Colonic mucosa (tissue), 4 donors: ENCODE data around the gene RGS19. TPM values are rescaled to one million over a fixed set of nuclear protein-coding genes. Genes with fewer than 3 reads are reported as not detected.

Source experiments
- DNase-seq: peaks from one replicate; pipeline ENCODE4 v3.0.0-alpha.2; 2020
- H3K27ac ChIP-seq: fragments of 200-600 bp; one replicate; pipeline ENCODE4 v1.8.0; 2021
- H3K27me3 ChIP-seq: fragments of 200-600 bp; one replicate; pipeline ENCODE4 v1.8.0; 2021
- H3K36me3 ChIP-seq: fragments of 200-600 bp; one replicate; pipeline ENCODE4 v1.8.0; 2021
- H3K4me1 ChIP-seq: fragments of 200-600 bp; one replicate; pipeline ENCODE4 v1.8.0; 2021; ENCODE audit warnings: mild to moderate bottlenecking
- H3K4me3 ChIP-seq: fragments of 200-600 bp; one replicate; pipeline ENCODE4 v1.8.0; 2021
- H3K9ac ChIP-seq, 2 donors: one replicate each; pipeline ENCODE4 v1.7.0; 2013; ENCODE audit warnings: control low read depth in 2 of 2, low read depth in 2 of 2, low read length in 2 of 2
- H3K9me3 ChIP-seq: fragments of 200-600 bp; one replicate; pipeline ENCODE4 v1.8.0; 2021
- intact Hi-C: fragments of 100-400 bp; cut with DNase I; formaldehyde crosslinking; loops from one replicate; pipeline ENCODE4 v1.14.1; 2022
- total RNA-seq, 2 donors: library from RNA; stranded (reverse); fragmentation: NEBNext Ultra II Directional in 1 of 2; extraction: Animal tissue kit (Norgen Biotek cat#: 25700) in 1 of 2; gene quantifications; one replicate each; pipeline ENCODE4 v1.2.1, GENCODE V29; 2021
- TF ChIP-seq, protein P1 (sequence below): fragments of 200-600 bp; IDR thresholded peaks from one replicate; pipeline ENCODE4 v1.8.0; 2022; ENCODE audit warnings: antibody characterized with exemption, mild to moderate bottlenecking
- donor health status: healthy.
- donor health status: DM: no; HTN: no; CAD: no.
- donor health status: DM: no; HTN: no; CAD: no.

Gene RGS19
- total RNA-seq, 2 donors from 2014 or later: 3.4 to 4.5 TPM

- Histone ChIP-seq H3K27ac (no peak overlapping the region), H3K4me1 (no peaks in the 10 kb centered on the region), H3K9me3 (no peaks in the 10 kb centered on the region), H3K36me3 (no peaks in the 10 kb centered on the region), H3K4me3 (peak overlapping the region; percentile 17), H3K9ac (no peak overlapping the region), H3K27me3 (peaks cover 29% of the 10 kb centered on the region)
- DNase-seq: no peak
- intact Hi-C loops: no loop called here
- TF ChIP-seq, protein P1, sequence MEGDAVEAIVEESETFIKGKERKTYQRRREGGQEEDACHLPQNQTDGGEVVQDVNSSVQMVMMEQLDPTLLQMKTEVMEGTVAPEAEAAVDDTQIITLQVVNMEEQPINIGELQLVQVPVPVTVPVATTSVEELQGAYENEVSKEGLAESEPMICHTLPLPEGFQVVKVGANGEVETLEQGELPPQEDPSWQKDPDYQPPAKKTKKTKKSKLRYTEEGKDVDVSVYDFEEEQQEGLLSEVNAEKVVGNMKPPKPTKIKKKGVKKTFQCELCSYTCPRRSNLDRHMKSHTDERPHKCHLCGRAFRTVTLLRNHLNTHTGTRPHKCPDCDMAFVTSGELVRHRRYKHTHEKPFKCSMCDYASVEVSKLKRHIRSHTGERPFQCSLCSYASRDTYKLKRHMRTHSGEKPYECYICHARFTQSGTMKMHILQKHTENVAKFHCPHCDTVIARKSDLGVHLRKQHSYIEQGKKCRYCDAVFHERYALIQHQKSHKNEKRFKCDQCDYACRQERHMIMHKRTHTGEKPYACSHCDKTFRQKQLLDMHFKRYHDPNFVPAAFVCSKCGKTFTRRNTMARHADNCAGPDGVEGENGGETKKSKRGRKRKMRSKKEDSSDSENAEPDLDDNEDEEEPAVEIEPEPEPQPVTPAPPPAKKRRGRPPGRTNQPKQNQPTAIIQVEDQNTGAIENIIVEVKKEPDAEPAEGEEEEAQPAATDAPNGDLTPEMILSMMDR: peak; percentile 53
Observed at GRCh38 chr20:64101731-64102621, 22.7 kb upstream of the RGS19 start.

DNA sequence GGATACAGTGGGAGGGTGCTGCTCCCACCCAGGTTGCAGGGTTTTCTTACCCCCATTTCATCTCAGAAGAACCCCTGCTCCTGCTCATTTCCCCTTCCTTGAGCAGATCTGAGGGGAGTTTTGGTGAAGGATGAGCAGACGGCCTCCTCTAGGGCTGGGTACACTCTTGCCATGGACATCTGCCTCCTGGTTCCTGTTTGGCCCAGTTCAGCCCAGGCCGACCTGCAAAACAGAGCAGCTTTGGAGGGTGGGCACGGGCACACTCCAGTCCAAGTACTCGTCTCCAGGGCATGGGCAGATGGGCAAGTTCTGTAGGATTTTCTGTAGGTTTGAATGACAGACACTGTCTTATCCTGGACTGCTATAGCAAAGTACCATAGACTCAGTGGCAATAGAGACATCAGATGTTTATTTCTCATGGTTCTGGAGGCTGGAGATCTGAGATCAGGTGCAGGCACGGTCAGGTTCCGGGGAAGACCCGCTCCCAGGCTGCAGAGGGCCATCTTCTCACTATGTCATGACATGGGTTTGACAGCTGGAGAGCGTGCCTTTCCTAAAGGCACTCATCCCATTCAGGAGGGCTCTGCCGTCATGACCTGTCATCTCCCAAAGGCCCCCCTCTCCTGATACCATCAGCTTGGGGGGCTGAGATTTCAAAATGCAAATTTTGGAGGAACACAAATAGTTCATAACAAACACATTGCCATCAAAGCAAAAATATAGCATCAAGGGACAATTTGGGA is 21.8 kb upstream of the RGS19 start:
- intact Hi-C loops: no loop called here

DNA sequence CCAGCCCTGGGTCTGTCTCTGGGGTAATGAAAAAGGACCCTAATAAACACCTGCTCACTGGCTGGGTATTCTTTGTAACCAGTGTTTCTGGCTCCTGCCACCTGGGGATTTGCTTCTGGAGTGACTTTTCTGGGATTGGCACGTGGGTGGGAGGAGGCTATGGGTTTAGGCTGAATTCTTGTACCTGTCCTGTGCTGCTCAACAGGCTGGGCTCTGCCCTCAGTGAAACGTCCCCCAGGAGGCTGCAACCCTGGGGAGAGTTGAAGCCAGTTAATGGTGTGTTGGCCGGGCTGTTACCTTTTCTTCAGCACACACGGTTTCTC is 21.2 kb upstream of the RGS19 start:
- H3K36me3 ChIP-seq: no peaks in the 10 kb centered on the region

More for the DNA sequence above, 21.8 kb upstream of the RGS19 start:
- H3K4me3 ChIP-seq: no peak overlapping the region
- TF ChIP-seq, protein P1: no peak
- peaks cover 29% of the 10 kb centered on the region for H3K27me3 ChIP-seq
- H3K9me3 ChIP-seq: no peaks in the 10 kb centered on the region
- no peak overlapping the region for H3K9ac ChIP-seq
- DNase-seq: no peak
- no peaks in the 10 kb centered on the region for H3K4me1 ChIP-seq
- no peaks in the 10 kb centered on the region for H3K36me3 ChIP-seq
- no peak overlapping the region for H3K27ac ChIP-seq

DNA sequence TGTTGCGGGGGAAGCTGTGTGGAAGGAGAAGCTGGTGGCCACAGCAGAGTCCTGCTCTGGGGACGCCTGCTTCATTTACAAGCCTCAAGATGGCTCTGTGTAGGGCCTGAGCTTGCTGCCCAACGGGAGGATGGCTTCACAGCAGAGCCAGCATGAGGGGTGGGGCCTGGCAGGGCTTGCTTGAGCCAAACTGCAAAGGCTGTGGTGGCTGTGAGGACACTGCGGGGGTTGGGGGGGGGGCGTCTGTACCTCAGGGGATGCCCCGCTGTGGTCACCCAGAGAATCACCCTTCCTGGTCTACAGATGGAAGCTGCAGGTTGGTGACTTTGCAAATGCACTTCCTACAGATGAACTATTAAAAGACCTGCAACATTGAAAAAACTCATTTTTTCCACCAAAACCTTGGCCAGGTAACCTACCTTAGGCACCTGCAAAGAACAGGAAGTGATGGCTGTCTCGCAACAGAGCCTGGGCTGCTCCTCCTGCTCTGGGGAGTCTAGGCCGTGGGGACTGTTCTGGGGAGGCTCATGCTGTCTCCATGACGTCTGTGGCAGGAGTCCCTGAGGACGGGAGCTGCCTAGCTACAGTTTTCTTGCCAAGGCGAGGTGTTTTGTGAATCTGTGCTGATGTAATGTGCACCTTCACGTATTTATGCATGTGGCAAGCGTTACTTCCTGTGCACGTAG is 20.7 kb upstream of the RGS19 start:
- Histone ChIP-seq H3K4me3 (no peak overlapping the region), H3K27ac (no peak overlapping the region), H3K27me3 (peaks cover 29% of the 10 kb centered on the region), H3K36me3 (no peaks in the 10 kb centered on the region), H3K9me3 (no peaks in the 10 kb centered on the region), H3K4me1 (no peaks in the 10 kb centered on the region), H3K9ac (no peak overlapping the region)
- DNase-seq: no peak
- intact Hi-C loops: no loop called here
- TF ChIP-seq, protein P1: no peak

More for the DNA sequence above, 21.2 kb upstream of the RGS19 start:
- Histone ChIP-seq H3K9me3 (no peaks in the 10 kb centered on the region), H3K4me3 (no peak overlapping the region), H3K9ac (no peak overlapping the region), H3K27me3 (peaks cover 29% of the 10 kb centered on the region), H3K4me1 (no peaks in the 10 kb centered on the region), H3K27ac (no peak overlapping the region)
- DNase-seq: no peak
- intact Hi-C loops: no loop called here
- TF ChIP-seq, protein P1: no peak

- Histone ChIP-seq H3K27me3 (peaks cover 29% of the 10 kb centered on the region), H3K4me1 (no peaks in the 10 kb centered on the region), H3K36me3 (no peaks in the 10 kb centered on the region), H3K9me3 (no peaks in the 10 kb centered on the region), H3K4me3 (no peak overlapping the region), H3K27ac (no peak overlapping the region), H3K9ac (no peak overlapping the region)
- DNase-seq: no peak
- intact Hi-C loops: no loop called here
- TF ChIP-seq, protein P1: no peak
Observed at GRCh38 chr20:64099086-64099786, 19.9 kb upstream of the RGS19 start.
